HUES64 (cell line): ENCODE data around the gene ARMC9.
"Not testable (repeated sequence)": the region's sequence is repeated elsewhere in the genome, so short reads cannot be mapped to it uniquely, and the experiment has no call there.

Source experiments
- H3K27ac ChIP-seq: 2 replicates; pipeline ENCODE4 v1.7.0; 2013; ENCODE audit warnings: low read depth, low read length, inconsistent platforms
- H3K27me3 ChIP-seq: 2 replicates; pipeline ENCODE4 v1.6.1; 2013; ENCODE audit warnings: mild to moderate bottlenecking, low read length; ENCODE audit not compliant: insufficient read depth
- H3K36me3 ChIP-seq: 2 replicates; pipeline ENCODE4 v1.6.1; 2013; ENCODE audit warnings: mild to moderate bottlenecking, low read length; ENCODE audit not compliant: insufficient read depth
- H3K4me1 ChIP-seq: 2 replicates; pipeline ENCODE4 v1.6.1; 2013; ENCODE audit warnings: mild to moderate bottlenecking, low read length, moderate library complexity; ENCODE audit not compliant: insufficient read depth
- H3K4me3 ChIP-seq: 2 replicates; pipeline ENCODE4 v1.5.1; 2013; ENCODE audit warnings: mild to moderate bottlenecking, low read length, moderate library complexity
- H3K9ac ChIP-seq: 2 replicates; pipeline ENCODE4 v1.6.1; 2013; ENCODE audit warnings: mild to moderate bottlenecking, low read depth, low read length
- H3K9me3 ChIP-seq: 2 replicates; pipeline ENCODE4 v1.6.1; 2013; ENCODE audit warnings: low read depth, low read length; ENCODE audit not compliant: insufficient read depth
- WGBS: fragments of 150-250, 120-280 bp; methylation state at CpG from one replicate; pipeline ENCODE4 v1.1.7; 2013; ENCODE audit warnings: missing lambda C conversion rate; 5-methylcytosine and 5-hydroxymethylcytosine counted together

Gene ARMC9

GRCh38 chr2:231347638-231348037 is 149.2 kb downstream of the ARMC9 start:
- Histone ChIP-seq H3K4me1 (0 out of 2 replicates have a peak, but pooled peaks cover 6% of the 10 kb centered on the region), H3K36me3 (peaks cover 5% of the 10 kb centered on the region; the same call in 1 of the 2 replicates), H3K9ac (no peak overlapping the region), H3K9me3 (no peaks in the 10 kb centered on the region), H3K27ac (no peak overlapping the region), H3K4me3 (no peak overlapping the region), H3K27me3 (no peaks in the 10 kb centered on the region)
- 92% methylated on average over 1 of the region's 1 CpG for WGBS

- WGBS, result 76% methylated on average over 2 of the region's 2 CpGs
- H3K4me3 ChIP-seq, result no peak overlapping the region
- H3K27me3 ChIP-seq, result no peaks in the 10 kb centered on the region
- peaks cover 5% of the 10 kb centered on the region; the same call in 1 of the 2 replicates for H3K36me3 ChIP-seq
- H3K9ac ChIP-seq, result no peak overlapping the region
- H3K27ac ChIP-seq, result no peak overlapping the region
- H3K4me1 ChIP-seq, result 0 out of 2 replicates have a peak, but pooled peaks cover 6% of the 10 kb centered on the region
- H3K9me3 ChIP-seq, result no peaks in the 10 kb centered on the region
Observed at GRCh38 chr2:231348173-231348572, 149.7 kb downstream of the ARMC9 start.

- H3K27ac ChIP-seq, result no peak overlapping the region
- 97% methylated on average over 3 of the region's 5 CpGs for WGBS
Observed at GRCh38 chr2:231348704-231349373, 150.4 kb downstream of the ARMC9 start.

DNA sequence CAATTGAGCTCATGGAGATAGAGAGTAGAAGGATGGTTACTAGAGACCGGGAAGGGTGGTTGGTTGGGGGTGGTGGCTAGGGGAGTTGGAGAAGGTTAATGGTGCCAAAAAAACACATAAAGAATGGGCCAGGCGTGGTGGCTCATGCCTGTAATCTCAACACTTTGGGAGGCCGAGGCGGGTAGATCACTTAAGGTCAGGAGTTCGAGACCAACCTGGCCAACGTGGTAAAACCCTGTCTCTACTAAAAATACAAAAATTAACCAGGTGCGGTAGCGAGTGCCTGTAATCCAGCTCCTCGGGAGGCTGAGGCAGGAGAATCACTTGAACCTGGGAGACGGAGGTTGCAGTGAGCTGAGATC is 150.9 kb downstream of the ARMC9 start:
- H3K27ac ChIP-seq, H3K27me3 ChIP-seq, H3K36me3 ChIP-seq, H3K9me3 ChIP-seq, H3K9ac ChIP-seq, H3K4me1 ChIP-seq, H3K4me3 ChIP-seq: not testable (repeated sequence)
- WGBS, result 95% methylated on average over 10 of the region's 10 CpGs

More at GRCh38 chr2:231348704-231349373, 150.4 kb downstream of the ARMC9 start:
- Histone ChIP-seq H3K4me3 (no peak overlapping the region), H3K9me3 (no peaks in the 10 kb centered on the region), H3K4me1 (0 out of 2 replicates have a peak, but pooled peaks cover 6% of the 10 kb centered on the region), H3K36me3 (peaks cover 5% of the 10 kb centered on the region; the same call in 1 of the 2 replicates), H3K9ac (no peak overlapping the region), H3K27me3 (no peaks in the 10 kb centered on the region)

DNA sequence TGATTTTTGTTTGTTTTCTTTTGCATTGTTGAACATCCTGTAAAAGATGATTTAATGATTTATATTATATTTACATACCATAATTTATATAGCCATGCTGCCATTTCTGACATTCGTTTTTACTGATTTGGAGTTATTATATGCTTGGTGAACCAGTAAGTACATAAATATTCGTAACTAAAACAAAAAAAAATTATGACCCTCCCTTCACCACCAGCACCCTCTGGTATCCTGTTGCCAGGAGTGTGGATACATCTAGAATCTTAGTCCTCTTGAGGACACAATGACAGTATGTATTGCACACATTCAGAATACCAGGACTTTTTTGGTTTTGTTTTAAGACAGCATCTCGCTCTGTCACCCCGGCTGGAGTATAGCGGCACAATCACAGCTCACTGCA is 153.2 kb downstream of the ARMC9 start:
- WGBS, result 92% methylated on average over 4 of the region's 5 CpGs

GRCh38 chr2:231353469-231353868 is 155.0 kb downstream of the ARMC9 start:
- no peak overlapping the region for H3K27ac ChIP-seq
- H3K36me3 ChIP-seq, result no peaks in the 10 kb centered on the region
- H3K27me3 ChIP-seq, result no peaks in the 10 kb centered on the region
- H3K9me3 ChIP-seq, result no peaks in the 10 kb centered on the region
- no peak overlapping the region for H3K4me3 ChIP-seq
- WGBS, result 89% methylated on average over 5 of the region's 6 CpGs
- H3K4me1 ChIP-seq, result peaks cover 11% of the 10 kb centered on the region
- H3K9ac ChIP-seq, result no peak overlapping the region

More for the DNA sequence above, 153.2 kb downstream of the ARMC9 start:
- no peaks in the 10 kb centered on the region for H3K27me3 ChIP-seq
- H3K27ac ChIP-seq, result no peak overlapping the region
- H3K36me3 ChIP-seq, result no peaks in the 10 kb centered on the region
- H3K4me1 ChIP-seq, result peaks cover 11% of the 10 kb centered on the region
- H3K9me3 ChIP-seq, result no peaks in the 10 kb centered on the region
- no peak overlapping the region for H3K4me3 ChIP-seq
- H3K9ac ChIP-seq, result no peak overlapping the region

DNA sequence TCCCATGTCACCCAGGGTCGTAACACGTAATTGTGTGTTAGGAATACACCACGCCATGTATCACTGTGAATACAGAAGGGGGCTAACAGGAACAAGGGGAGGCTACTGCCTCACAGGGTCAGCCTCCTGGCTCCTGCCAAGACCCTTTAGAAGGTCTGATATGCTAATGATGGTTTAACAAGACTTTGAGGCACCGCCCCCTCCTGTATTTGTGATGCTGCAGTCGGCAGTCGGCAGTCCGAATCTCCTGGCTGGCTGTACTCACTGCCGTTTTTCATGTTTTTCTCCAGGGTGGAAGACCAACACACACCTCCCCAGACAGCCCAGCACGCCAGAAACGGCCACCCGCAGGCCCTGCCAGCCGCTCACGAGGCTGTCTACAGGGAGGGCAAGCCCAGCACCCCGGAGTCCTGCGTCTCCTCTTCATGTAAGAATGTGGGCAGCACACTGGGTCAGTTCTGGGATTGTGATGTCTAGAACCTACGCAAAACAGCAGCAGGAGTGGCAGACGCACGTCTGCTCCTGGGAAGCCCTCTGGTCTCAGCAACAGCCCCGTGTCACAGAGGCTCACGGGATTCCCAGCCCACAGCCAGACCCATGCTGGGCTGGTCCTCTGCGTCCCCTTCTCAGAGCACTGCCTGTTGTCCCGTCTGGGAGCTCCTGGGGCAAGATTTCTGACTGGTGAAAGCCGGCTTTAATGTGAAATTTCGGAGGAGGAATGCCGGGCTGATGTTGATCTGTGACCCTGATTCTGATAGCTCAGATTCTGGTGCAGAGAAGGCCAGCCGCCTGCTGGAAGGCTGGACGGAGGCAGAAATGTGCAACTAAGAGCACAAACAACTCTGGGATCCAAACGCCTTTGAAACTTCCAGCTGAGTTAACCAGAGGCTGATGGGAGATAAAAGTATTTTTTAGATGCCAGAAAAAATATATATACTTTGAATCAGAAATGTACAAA is 157.4 kb downstream of the ARMC9 start:
- Histone ChIP-seq H3K27ac (no peak overlapping the region), H3K36me3 (no peaks in the 10 kb centered on the region), H3K9ac (no peak overlapping the region), H3K27me3 (no peaks in the 10 kb centered on the region), H3K4me1 (peaks cover 11% of the 10 kb centered on the region), H3K4me3 (no peak overlapping the region), H3K9me3 (no peaks in the 10 kb centered on the region)
- WGBS, result 55% methylated on average over 28 of the region's 28 CpGs

DNA sequence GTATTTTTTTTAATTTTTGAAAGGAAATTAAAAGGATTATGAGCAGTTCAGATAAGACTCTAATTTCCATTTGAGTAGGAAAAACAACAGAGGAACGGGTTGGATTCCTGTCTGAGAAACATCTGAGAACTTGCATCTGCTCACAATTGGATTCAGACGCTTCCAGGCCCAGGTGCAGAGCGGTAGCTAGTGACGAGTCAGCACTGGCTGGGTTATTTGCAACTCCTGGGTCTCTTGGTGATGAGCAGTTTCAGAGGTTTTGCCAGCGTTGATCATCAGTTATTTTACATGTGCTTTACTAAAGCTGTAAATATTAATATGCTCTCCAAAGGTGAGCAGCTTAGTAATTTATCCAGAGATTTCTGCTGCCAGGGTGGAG is 158.0 kb downstream of the ARMC9 start:
- H3K36me3 ChIP-seq, result no peaks in the 10 kb centered on the region
- H3K4me3 ChIP-seq, result no peak overlapping the region
- H3K27ac ChIP-seq, result no peak overlapping the region
- H3K9me3 ChIP-seq, result no peaks in the 10 kb centered on the region
- no peak overlapping the region for H3K9ac ChIP-seq
- no peaks in the 10 kb centered on the region for H3K27me3 ChIP-seq
- peaks cover 11% of the 10 kb centered on the region for H3K4me1 ChIP-seq
- 64% methylated on average over 5 of the region's 5 CpGs for WGBS

DNA sequence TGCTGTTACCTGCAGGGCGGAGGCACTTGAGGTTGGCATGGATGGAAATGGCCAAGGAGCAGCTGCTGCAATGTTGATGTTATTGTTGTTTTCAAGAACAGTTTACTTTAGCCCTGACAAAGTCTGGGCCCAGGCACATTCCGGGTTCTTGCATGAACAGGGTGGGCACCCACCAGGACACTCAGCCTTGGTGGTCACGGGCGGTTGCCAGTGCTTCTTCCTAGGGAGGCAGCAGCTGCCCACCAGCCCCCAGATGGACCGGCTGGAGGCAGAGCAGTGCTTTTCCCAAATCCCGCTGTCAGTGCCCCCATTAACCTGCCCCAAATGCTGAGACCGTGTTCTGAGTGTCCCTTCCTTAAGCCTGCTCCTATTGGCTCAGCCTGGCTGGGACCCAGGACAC is 158.6 kb downstream of the ARMC9 start:
- Histone ChIP-seq H3K4me1 (peaks cover 14% of the 10 kb centered on the region), H3K4me3 (no peak overlapping the region), H3K9ac (no peak overlapping the region), H3K36me3 (no peaks in the 10 kb centered on the region), H3K9me3 (no peaks in the 10 kb centered on the region), H3K27me3 (no peaks in the 10 kb centered on the region), H3K27ac (no peak overlapping the region)
- WGBS, result 94% methylated on average over 7 of the region's 7 CpGs

DNA sequence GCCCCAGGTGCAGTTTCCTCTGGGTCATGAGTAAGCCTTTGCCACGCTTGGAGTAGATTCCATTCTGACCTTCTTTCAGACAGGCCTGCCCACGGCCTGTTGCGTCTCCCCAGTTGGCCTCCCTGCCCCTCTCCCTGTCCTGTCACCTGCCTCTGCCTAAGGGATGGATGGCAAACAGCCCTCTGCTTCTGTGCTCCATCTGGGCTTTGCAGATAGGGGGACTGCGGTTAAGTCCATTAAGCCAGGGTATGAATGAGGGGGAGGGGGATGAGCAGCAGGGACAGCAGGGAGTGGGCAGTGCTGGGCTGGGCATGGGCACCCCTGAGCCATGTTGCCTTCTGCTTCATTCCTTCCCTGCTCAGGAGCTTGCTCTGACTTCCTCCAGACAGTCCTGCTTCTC is 159.5 kb downstream of the ARMC9 start:
- Histone ChIP-seq H3K9ac (no peak overlapping the region), H3K27me3 (no peaks in the 10 kb centered on the region), H3K4me3 (no peak overlapping the region), H3K36me3 (no peaks in the 10 kb centered on the region), H3K9me3 (no peaks in the 10 kb centered on the region), H3K4me1 (peaks cover 14% of the 10 kb centered on the region), H3K27ac (no peak overlapping the region)
- 85% methylated on average over 4 of the region's 4 CpGs for WGBS

DNA sequence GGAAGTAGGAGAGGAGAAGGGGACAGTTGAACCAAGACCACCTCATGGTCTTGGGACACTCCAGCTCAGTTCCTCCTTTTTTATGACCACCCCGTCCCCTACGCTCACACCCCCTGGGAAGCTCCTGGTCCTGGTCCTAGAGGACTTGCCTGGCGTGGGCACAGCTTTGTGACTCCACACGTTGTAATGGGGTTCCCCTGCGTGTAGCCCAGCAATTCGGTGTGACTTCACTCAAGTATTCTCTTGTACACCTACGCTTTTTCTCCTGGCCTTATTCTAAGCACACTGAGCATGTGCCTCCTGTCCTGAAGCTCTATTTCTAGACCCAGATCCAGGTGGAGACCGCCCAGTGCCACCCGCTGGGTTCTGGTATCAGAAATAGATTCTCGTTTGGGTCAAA is 161.0 kb downstream of the ARMC9 start:
- H3K9me3 ChIP-seq, result no peaks in the 10 kb centered on the region
- peaks cover 14% of the 10 kb centered on the region for H3K4me1 ChIP-seq
- H3K27ac ChIP-seq, result no peak overlapping the region
- no peak overlapping the region for H3K4me3 ChIP-seq
- H3K36me3 ChIP-seq, result no peaks in the 10 kb centered on the region
- 94% methylated on average over 10 of the region's 10 CpGs for WGBS
- H3K9ac ChIP-seq, result no peak overlapping the region
- no peaks in the 10 kb centered on the region for H3K27me3 ChIP-seq
